K562 (cell line): ENCODE results near the gene PPP2R2D. TPM values are rescaled to one million over a fixed set of nuclear protein-coding genes. Genes with fewer than 3 reads are reported as not detected.

Experiments
- KDM2B ChIP-seq: fragments of 250-450 bp; sonication (Bioruptor Pico); IDR thresholded peaks from 2 replicates; pipeline ENCODE4 v1.8.0; 2021; ENCODE audit warnings: mild to moderate bottlenecking, moderate library complexity
- MEIS2 ChIP-seq: fragments of 450-650 bp; IDR thresholded peaks from 2 replicates; pipeline ENCODE4 v1.6.1; 2014; ENCODE audit warnings: mild to moderate bottlenecking; ENCODE audit not compliant: partially characterized antibody
- ZBTB40 ChIP-seq, 2 experiments: fragments of 450-650 bp in 1 of 2; sonication (generic) in 1 of 2; formaldehyde crosslinking in 1 of 2; IDR thresholded peaks; 2 replicates each; pipeline versions ENCODE4 v1.7.1 to v1.9.0; 2016 to 2022; ENCODE audit warnings: inconsistent platforms in 1 of 2, mild to moderate bottlenecking in 1 of 2, missing genetic modification reagents in 1 of 2
- polyA plus RNA-seq, 8 experiments: library from polyadenylated mRNA; depleted of rRNA in 4 of 8; stranded (reverse) in 5 of 8; unstranded in 3 of 8; fragments of >200 nt; fragmentation: Nextera tagmentation in 2 of 8; fragmentation: Illumina TruSeq in 1 of 8; extraction: Ambion mirVana in 2 of 8; extraction: Trizol in 1 of 8; gene quantifications; 2 replicates each; pipeline versions ENCODE4 v1.2.1 to v1.2.3, GENCODE V29; 2011 to 2014; ENCODE audit warnings: inconsistent platforms in 1 of 8, missing spikeins in 1 of 8
- total RNA-seq, 7 experiments: library from RNA; depleted of rRNA in 6 of 7; stranded (reverse); fragments of >200 nt in 6 of 7; fragmentation: Illumina TruSeq in 2 of 7; extraction: Trizol in 2 of 7; gene quantifications; 2 replicates each; pipeline versions ENCODE4 v1.2.1 to v1.2.3, GENCODE V29; 2011 to 2021; ENCODE audit warnings: low replicate concordance in 1 of 7

PPP2R2D gene
- total and polyA plus RNA-seq, 9 of the 15 experiments (the other 6 are each of a cell fraction or from before 2014, with no cell fraction given), result 1.9 to 37.0 (median 26.8) TPM

GRCh38 chr10:131981429-131982184, 80.8 kb downstream of the PPP2R2D start, which contains the start of gene BNIP3 (continued):
- TF ChIP-seq MEIS2, result peak; percentile 92
- peak; percentile 10; the same call in 1 of the 2 replicates for TF ChIP-seq ZBTB40 (IDR thresholded peaks at IDR 0.05)
- TF ChIP-seq ZBTB40 (CRISPR knock-in tag; IDR thresholded peaks at IDR 0.05), result no peak
- 0 out of 2 replicates have a peak, but pooled peaks have one; percentile 65 for TF ChIP-seq KDM2B (CRISPR knock-in tag)
